ENCODE measurements around the gene MYLK.

MYLK gene

GRCh38 chr3:123693584-123694190 lies 190.4 kb downstream of the MYLK start:
- no peak overlapping the region for H3K27ac ChIP-seq
- no peak overlapping the region for H3K4me2 ChIP-seq
- no peaks in the 10 kb centered on the region for H3K79me2 ChIP-seq (ENCODE audit: insufficient read depth, low read depth)
- no peak overlapping the region for H2AFZ ChIP-seq (ENCODE audit: low read depth)
- no peak overlapping the region for H3K4me3 ChIP-seq (IDR thresholded peaks at IDR 0.05; ENCODE audit: insufficient read depth, low read depth, low read length)
- H3K36me3 ChIP-seq (ENCODE audit: insufficient read depth) = no peaks in the 10 kb centered on the region
- no peaks in the 10 kb centered on the region for H3K4me1 ChIP-seq (ENCODE audit: low read depth, poor library complexity, severe bottlenecking)
- H4K20me1 ChIP-seq (ENCODE audit: insufficient read depth) = no peaks in the 10 kb centered on the region
- no peak for TF ChIP-seq CTCF (conservative IDR thresholded peaks at IDR 0.05; ENCODE audit: low read depth, low read length)
- no peaks in the 10 kb centered on the region for H3K27me3 ChIP-seq (ENCODE audit: insufficient read depth, low read depth)
- H3K9ac ChIP-seq = no peak overlapping the region

GRCh38 chr3:123692671-123693070 lies 191.5 kb downstream of the MYLK start:
- H3K4me1 ChIP-seq (ENCODE audit: low read depth, poor library complexity, severe bottlenecking) = no peaks in the 10 kb centered on the region

GRCh38 chr3:123692041-123692440 lies 192.1 kb downstream of the MYLK start:
- Histone ChIP-seq H2AFZ (ENCODE audit: low read depth) (no peak overlapping the region), H3K27ac (no peak overlapping the region), H3K9ac (no peak overlapping the region), H3K4me3 (IDR thresholded peaks at IDR 0.05; ENCODE audit: insufficient read depth, low read depth, low read length) (no peak overlapping the region), H3K4me2 (no peak overlapping the region), H3K4me1 (ENCODE audit: low read depth, poor library complexity, severe bottlenecking) (no peaks in the 10 kb centered on the region), H4K20me1 (ENCODE audit: insufficient read depth) (no peaks in the 10 kb centered on the region), H3K36me3 (ENCODE audit: insufficient read depth) (no peaks in the 10 kb centered on the region), H3K27me3 (ENCODE audit: insufficient read depth, low read depth) (no peaks in the 10 kb centered on the region), H3K79me2 (ENCODE audit: insufficient read depth, low read depth) (no peaks in the 10 kb centered on the region)
- no peak for TF ChIP-seq CTCF (conservative IDR thresholded peaks at IDR 0.05; ENCODE audit: low read depth, low read length)

More at GRCh38 chr3:123692671-123693070, 191.5 kb downstream of the MYLK start:
- no peak overlapping the region for H3K27ac ChIP-seq
- H3K4me3 ChIP-seq (IDR thresholded peaks at IDR 0.05; ENCODE audit: insufficient read depth, low read depth, low read length) = no peak overlapping the region
- H3K4me2 ChIP-seq = no peak overlapping the region
- H3K79me2 ChIP-seq (ENCODE audit: insufficient read depth, low read depth) = no peaks in the 10 kb centered on the region
- no peaks in the 10 kb centered on the region for H3K36me3 ChIP-seq (ENCODE audit: insufficient read depth)
- no peaks in the 10 kb centered on the region for H4K20me1 ChIP-seq (ENCODE audit: insufficient read depth)
- H3K9ac ChIP-seq = no peak overlapping the region
- no peak for TF ChIP-seq CTCF (conservative IDR thresholded peaks at IDR 0.05; ENCODE audit: low read depth, low read length)
- H3K27me3 ChIP-seq (ENCODE audit: insufficient read depth, low read depth) = no peaks in the 10 kb centered on the region
- H2AFZ ChIP-seq (ENCODE audit: low read depth) = no peak overlapping the region

GRCh38 chr3:123689831-123690230 lies 194.3 kb downstream of the MYLK start:
- Histone ChIP-seq H2AFZ (ENCODE audit: low read depth) (no peak overlapping the region), H3K4me3 (IDR thresholded peaks at IDR 0.05; ENCODE audit: insufficient read depth, low read depth, low read length) (no peak overlapping the region), H3K4me1 (ENCODE audit: low read depth, poor library complexity, severe bottlenecking) (no peaks in the 10 kb centered on the region), H3K9ac (no peak overlapping the region), H3K79me2 (ENCODE audit: insufficient read depth, low read depth) (no peaks in the 10 kb centered on the region), H3K27ac (no peak overlapping the region), H3K4me2 (no peak overlapping the region), H4K20me1 (ENCODE audit: insufficient read depth) (no peaks in the 10 kb centered on the region), H3K36me3 (ENCODE audit: insufficient read depth) (no peaks in the 10 kb centered on the region), H3K27me3 (ENCODE audit: insufficient read depth, low read depth) (no peaks in the 10 kb centered on the region)
- no peak for TF ChIP-seq CTCF (conservative IDR thresholded peaks at IDR 0.05; ENCODE audit: low read depth, low read length)
